Psoas muscle (tissue), 8 donors: Measurements from ENCODE around the gene PLCXD3. TPM values are rescaled to one million over a fixed set of nuclear protein-coding genes. Genes with fewer than 3 reads are reported as not detected.

ENCODE experiments used
- ATAC-seq, 4 donors: fragments of 200-7000 bp; cut with Tn5 transposase; one replicate each; pipeline ENCODE4 v1.9.1; 2020; ENCODE audit warnings: moderate library complexity in 3 of 4, mild to moderate bottlenecking in 2 of 4
- DNase-seq, 2 donors: peaks; one replicate each; pipeline ENCODE4 v3.0.0-alpha.2; 2020
- H3K27ac ChIP-seq: fragments of 200-600 bp; one replicate; pipeline ENCODE4 v1.8.0; 2022
- H3K27me3 ChIP-seq, 3 donors: fragments of 200-600 bp in 1 of 3; one replicate each; pipeline versions ENCODE4 v1.6.1 to v1.8.0; 2013 to 2022; ENCODE audit warnings: low read length in 2 of 3, mild to moderate bottlenecking in 2 of 3, moderate library complexity in 1 of 3; ENCODE audit not compliant: insufficient read depth in 3 of 3
- H3K36me3 ChIP-seq, 2 donors: fragments of 200-600 bp in 1 of 2; one replicate each; pipeline versions ENCODE4 v1.6.1 to v1.8.0; 2013 to 2022; ENCODE audit warnings: low read depth in 1 of 2, mild to moderate bottlenecking in 1 of 2, moderate library complexity in 1 of 2; ENCODE audit not compliant: insufficient read depth in 1 of 2
- H3K4me1 ChIP-seq: fragments of 200-600 bp; one replicate; pipeline ENCODE4 v1.8.0; 2022
- H3K4me3 ChIP-seq: fragments of 200-600 bp; one replicate; pipeline ENCODE4 v1.8.0; 2022; ENCODE audit warnings: mild to moderate bottlenecking
- H3K9me3 ChIP-seq: fragments of 200-600 bp; one replicate; pipeline ENCODE4 v1.8.0; 2022
- WGBS, 3 donors: extraction: QIAGEN DNeasy Blood & Tissue Kit; methylation state at CpG; one replicate each; pipeline versions ENCODE4 v1.1.6 to v1.1.7; 2013; 5-methylcytosine and 5-hydroxymethylcytosine counted together
- intact Hi-C, 2 donors: fragments of 100-400 bp; cut with DNase I; formaldehyde crosslinking; loops; one replicate each; pipeline versions ENCODE4 v1.11.0 to v1.14.2; 2022
- polyA plus RNA-seq, 3 donors: library from polyadenylated mRNA; stranded (reverse); fragments of 200-250 nt; gene quantifications; one replicate each; pipeline ENCODE4 v1.2.3, GENCODE V29; 2013
- total RNA-seq, 4 donors: library from RNA; stranded (reverse); fragmentation: NEBNext Ultra II Directional in 2 of 4; extraction: Animal tissue kit (Norgen Biotek cat#: 25700) in 2 of 4; gene quantifications; one replicate each; pipeline versions ENCODE4 v1.2.1 to v1.2.4, GENCODE V29; 2021 to 2023
- TF ChIP-seq, protein P1 (sequence below): fragments of 200-600 bp; IDR thresholded peaks from one replicate; pipeline ENCODE4 v1.8.0; 2022; ENCODE audit warnings: antibody characterized with exemption
- donor health status: healthy with polysubstance abuse.
- donor health status: DM: no; HTN: no; CAD: no; lungs with moderate emphysema.
- donor health status: Bipolar disorder and iron deficiency.
- donor health status: healthy.
- donor health status: DM: yes; HTN: yes; CAD: no.
- donor health status: DM: no; HTN: no; CAD: no.
- donor health status: DM: no; HTN: no; CAD: no.
- donor health status: DM: yes; HTN: yes; CAD: no.

Gene PLCXD3
- total and polyA plus RNA-seq, 7 donors: 0.12 to 0.73 (median 0.22) TPM

DNA sequence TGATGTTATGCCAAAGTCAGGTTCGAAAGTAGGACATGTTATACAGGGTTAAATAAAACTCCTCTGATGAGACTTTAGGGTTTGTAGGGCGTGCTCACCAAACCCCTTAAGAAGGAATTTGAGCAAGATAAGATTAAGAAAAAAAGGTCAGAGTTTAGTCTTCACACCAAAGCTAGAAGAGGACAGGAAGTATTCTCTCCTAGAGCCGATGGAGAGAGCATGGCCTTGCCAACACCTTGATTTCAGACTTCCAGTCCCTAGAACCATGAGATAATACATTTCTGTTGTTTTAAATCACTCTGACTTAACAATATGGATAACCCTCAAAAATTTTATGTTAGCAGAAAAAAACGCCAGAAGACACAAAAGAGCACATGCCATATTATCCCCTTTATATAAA, 16.3 kb upstream of the PLCXD3 start:
- no peak overlapping the region for H3K4me3 ChIP-seq
- no peaks in the 10 kb centered on the region for H3K4me1 ChIP-seq
- peaks cover 7% of the 10 kb centered on the region for H3K9me3 ChIP-seq
- intact Hi-C loops: no loop called here
- peaks cover 0 to 3% (median 0%) of the 10 kb centered on the region in 3 donors for H3K27me3 ChIP-seq
- ATAC-seq (no peak), DNase-seq (no peak)
- no peak overlapping the region for H3K27ac ChIP-seq
- TF ChIP-seq, protein P1, sequence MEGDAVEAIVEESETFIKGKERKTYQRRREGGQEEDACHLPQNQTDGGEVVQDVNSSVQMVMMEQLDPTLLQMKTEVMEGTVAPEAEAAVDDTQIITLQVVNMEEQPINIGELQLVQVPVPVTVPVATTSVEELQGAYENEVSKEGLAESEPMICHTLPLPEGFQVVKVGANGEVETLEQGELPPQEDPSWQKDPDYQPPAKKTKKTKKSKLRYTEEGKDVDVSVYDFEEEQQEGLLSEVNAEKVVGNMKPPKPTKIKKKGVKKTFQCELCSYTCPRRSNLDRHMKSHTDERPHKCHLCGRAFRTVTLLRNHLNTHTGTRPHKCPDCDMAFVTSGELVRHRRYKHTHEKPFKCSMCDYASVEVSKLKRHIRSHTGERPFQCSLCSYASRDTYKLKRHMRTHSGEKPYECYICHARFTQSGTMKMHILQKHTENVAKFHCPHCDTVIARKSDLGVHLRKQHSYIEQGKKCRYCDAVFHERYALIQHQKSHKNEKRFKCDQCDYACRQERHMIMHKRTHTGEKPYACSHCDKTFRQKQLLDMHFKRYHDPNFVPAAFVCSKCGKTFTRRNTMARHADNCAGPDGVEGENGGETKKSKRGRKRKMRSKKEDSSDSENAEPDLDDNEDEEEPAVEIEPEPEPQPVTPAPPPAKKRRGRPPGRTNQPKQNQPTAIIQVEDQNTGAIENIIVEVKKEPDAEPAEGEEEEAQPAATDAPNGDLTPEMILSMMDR: no peak
- H3K36me3 ChIP-seq: no peaks in the 10 kb centered on the region
- 62 to 74% (median 64%) methylated on average over 4 of the region's 4 CpGs for WGBS, 3 donors

DNA sequence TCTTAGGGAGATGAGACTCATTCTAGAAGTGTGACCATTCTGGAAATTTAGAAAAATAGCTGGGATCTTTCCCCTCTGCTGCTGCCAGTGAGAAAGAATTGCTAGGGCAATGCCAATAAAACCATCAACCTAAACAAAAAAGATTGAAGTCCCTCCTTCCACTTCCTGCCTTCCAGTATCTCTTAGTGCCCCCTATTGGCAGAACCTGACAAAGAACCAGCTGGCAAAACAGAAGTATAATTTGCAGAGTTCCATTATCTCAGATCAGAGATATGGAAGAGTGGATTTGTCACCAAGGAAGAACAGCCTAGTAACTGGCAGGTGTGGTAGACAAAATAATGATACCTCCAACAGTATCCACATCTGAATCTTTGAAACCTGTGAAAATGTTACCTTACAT, 13.8 kb upstream of the PLCXD3 start:
- Histone ChIP-seq H3K4me1 (no peaks in the 10 kb centered on the region), H3K27me3 (peaks cover 0 to 3% (median 0%) of the 10 kb centered on the region in 3 donors), H3K27ac (no peak overlapping the region), H3K4me3 (no peak overlapping the region), H3K36me3 (no peaks in the 10 kb centered on the region), H3K9me3 (peaks cover 7% of the 10 kb centered on the region)
- intact Hi-C loops: loop anchor here in 1 of 2 donors (5.0 kb wide), 1 partner anchor 1638 kb away; no protein-coding TSS in a partner anchor
- no peak for DNase-seq
- ATAC-seq: no peak
- TF ChIP-seq, protein P1: no peak

DNA sequence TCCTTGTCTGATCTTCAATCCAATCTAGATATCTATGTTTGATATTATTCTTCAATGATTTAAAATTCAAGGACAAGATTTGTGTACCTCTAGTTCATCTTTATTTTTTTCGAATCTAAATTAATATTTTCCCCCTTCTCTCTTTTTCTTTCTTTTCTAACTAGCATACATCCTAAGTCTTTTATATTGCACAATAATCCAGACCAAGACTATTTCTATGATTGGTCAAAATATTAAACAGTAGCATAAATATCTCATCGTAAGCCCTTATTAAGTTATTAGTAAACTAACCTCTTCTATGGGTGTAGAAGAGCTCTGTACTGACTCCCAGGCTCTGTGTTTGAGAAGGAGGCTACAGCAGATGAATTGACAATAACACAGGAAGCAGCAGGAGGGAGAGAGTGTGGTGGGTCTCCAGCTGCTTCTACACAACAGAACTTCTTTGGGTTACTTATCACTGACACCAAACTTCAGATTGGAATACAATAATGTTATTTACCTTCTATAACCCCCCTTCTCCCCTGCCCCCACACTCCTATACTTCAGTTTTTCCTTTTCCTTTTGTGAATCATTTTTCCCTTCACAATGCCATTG, 11.9 kb upstream of the PLCXD3 start:
- TF ChIP-seq, protein P1: no peak
- H3K4me3 ChIP-seq: no peak overlapping the region
- 71 to 77% (median 74%) methylated on average over 2 of the region's 2 CpGs for WGBS, 3 donors
- intact Hi-C loops: loop anchor here in 1 of 2 donors (5.0 kb wide), 1 partner anchor 1640 kb away; no protein-coding TSS in a partner anchor
- H3K4me1 ChIP-seq: no peaks in the 10 kb centered on the region
- no peak overlapping the region for H3K27ac ChIP-seq
- no peak for ATAC-seq
- H3K27me3 ChIP-seq: peaks cover 0 to 3% (median 0%) of the 10 kb centered on the region in 3 donors
- H3K36me3 ChIP-seq: no peaks in the 10 kb centered on the region
- H3K9me3 ChIP-seq: no peaks in the 10 kb centered on the region
- no peak for DNase-seq

DNA sequence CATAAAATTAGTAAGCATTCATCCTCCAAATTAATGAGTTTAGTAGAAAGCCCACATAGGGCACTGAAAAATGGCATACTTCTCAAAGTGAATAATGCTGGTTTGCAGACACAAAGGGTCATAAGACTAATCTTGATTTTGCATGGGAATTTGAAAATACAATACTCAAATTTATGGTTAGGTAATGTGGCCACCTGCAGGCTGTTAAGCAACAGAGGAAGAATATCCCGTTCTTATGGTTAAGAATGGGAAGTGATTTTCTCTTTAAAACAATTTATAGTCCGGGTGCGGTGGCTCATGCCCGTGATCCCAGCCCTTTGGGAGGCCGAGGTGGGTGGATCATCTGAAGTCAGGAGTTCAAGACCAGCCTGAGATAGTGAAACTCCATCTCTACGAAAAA, 9.4 kb upstream of the PLCXD3 start:
- Histone ChIP-seq H3K9me3 (no peaks in the 10 kb centered on the region), H3K4me1 (no peaks in the 10 kb centered on the region), H3K27me3 (no peaks in the 10 kb centered on the region), H3K27ac (no peak overlapping the region), H3K4me3 (no peak overlapping the region), H3K36me3 (no peaks in the 10 kb centered on the region)
- DNase-seq (no peak), ATAC-seq (no peak)
- WGBS, 3 donors: 66 to 75% (median 69%) methylated on average over 6 of the region's 6 CpGs
- TF ChIP-seq, protein P1: no peak
- intact Hi-C loops: loop anchor here in 1 of 2 donors (5.0 kb wide), 1 partner anchor 1642 kb away; no protein-coding TSS in a partner anchor

DNA sequence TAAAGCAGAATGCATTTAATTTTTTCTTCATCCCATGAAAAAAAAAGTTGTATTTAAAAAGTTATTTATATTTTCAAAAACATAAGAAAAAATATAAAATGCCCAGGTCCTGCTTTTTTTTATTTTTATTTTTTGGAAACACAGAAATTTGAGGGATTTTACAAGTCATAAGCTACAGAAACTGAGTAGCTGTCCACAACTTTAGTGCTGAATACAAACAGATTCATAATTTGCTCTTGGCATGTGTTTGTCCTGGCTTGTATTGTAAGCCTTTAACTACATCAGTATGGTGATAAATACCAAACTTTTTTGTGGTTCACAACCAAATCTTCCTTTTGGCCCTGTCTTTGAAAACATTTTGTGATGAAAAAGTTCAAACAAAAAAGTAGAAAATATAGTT, 7.5 kb upstream of the PLCXD3 start:
- Histone ChIP-seq H3K27me3 (no peaks in the 10 kb centered on the region), H3K4me3 (no peak overlapping the region), H3K27ac (no peak overlapping the region), H3K36me3 (no peaks in the 10 kb centered on the region), H3K4me1 (no peaks in the 10 kb centered on the region), H3K9me3 (no peaks in the 10 kb centered on the region)
- no peak for DNase-seq
- TF ChIP-seq, protein P1: no peak
- intact Hi-C loops: no loop called here
- no peak for ATAC-seq
